Measurements from ENCODE around the gene OTP.

GRCh38 chr5:77658662-77659061 is 20.1 kb upstream of the OTP start:
- TF ChIP-seq CTCF (IDR thresholded peaks at IDR 0.05 in 4 of 5, conservative IDR thresholded peaks at IDR 0.05 in 1 of 5) (no peak), POLR2A (IDR thresholded peaks at IDR 0.05) (no peak)

Data from gastrocnemius medialis (tissue), 4 donors.